GM18858 (cell line): Measurements from ENCODE around the gene DYRK1B.
"Not testable (repeated sequence)": the region's sequence is repeated elsewhere in the genome, so short reads cannot be mapped to it uniquely, and the experiment has no call there.

Source experiments
- ATAC-seq: cut with Tn5 transposase; IDR thresholded peaks from one replicate; pipeline ENCODE4 v1.9.1; 2021; ENCODE audit not compliant: unreplicated experiment

DYRK1B gene

DNA sequence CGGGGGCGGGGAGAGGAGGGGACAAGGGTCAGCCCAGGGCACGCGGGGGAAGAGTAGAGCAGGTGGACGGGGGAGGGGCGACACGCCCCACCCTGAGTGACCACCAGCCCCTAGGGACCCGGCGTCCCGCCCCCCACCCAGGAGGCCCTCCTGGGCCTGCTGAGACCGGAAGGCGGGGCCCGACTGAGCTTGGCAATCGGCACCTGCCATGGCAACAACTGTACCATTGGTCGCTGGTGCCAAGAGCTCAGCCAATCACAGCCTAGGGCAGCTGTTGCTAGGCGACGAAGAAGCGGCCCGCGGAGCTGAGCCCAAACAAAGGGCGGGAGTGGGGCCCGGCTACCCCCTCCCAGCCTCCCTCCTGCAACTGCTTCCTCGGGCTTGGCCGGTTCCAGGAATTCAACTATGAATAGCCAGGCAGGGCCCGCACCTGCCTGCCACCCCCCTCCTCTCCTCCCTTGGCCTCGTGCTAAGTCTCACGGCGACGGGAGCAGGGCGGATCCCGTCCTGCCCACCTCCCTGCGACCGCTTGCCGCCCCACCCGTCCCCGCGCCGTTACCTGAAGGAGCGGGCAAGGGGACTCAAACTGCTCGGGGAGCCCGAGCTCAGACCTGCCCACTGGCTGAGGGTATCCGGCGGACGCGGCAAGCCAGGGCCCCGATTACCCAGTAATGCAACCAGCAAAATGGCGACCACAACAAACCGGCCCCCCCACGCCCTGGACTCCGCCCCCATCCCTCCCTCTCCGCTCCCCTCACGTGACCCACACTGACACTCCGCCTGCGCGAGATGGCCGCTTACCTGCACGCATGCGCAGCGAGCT, at the start of gene DYRK1B:
DYRK1B (minus strand) TSS at position 699 of the 823 bp plus-strand sequence. CDS start 2,295 bp downstream, outside the sequence.
- ATAC-seq = peak; percentile 71

DNA sequence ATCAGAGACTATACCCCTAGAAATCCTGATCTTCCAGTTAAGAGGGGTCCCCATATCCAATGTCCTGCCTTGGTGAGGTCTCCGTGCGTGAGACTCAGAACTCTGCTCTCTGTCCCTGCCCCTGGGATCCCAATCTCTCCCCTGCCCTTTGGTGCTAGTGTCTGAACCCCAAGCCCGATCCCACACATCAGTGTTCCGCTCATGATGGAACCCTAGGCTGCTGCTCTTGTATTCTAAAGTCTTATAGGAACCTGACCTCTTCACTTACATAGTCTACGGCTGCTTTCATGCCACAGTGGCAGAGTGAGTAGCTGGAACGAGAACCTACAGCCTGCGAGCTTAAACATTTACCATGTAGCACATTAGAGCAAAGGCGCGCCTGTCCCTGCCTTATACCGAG, 48.7 kb upstream of the DYRK1B start:
- not testable (repeated sequence) for ATAC-seq

DNA sequence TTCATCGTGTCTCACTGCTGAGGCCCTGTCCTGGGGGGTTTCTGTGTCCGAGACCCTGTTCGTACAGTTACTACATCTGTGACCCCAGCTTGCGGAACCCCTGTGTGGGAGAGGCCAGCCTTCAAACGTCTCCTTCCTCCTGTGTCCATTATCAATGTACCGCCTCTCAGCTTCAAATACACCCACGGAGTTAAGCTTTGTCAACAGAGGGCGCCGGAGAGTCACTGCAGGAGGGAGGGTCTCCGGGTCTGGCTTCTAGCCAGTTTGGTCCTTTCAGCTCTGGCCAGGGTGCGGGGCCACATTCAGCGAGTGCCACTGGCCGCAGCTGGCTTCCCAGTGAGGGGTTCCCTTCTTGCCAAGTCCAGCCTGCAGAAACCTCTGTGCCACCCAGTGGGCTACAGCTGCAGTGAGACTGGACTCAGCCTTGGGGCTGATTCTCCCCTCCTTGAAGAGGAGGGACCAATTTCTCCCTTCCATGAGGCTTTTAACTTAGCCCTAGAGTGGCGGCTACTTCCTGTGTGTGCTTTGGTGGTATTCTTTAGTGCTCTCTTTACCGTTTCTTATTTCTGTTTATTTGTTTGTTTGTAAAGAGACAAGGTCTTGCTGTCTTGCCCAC, 47.6 kb upstream of the DYRK1B start:
- not testable (repeated sequence) for ATAC-seq

DNA sequence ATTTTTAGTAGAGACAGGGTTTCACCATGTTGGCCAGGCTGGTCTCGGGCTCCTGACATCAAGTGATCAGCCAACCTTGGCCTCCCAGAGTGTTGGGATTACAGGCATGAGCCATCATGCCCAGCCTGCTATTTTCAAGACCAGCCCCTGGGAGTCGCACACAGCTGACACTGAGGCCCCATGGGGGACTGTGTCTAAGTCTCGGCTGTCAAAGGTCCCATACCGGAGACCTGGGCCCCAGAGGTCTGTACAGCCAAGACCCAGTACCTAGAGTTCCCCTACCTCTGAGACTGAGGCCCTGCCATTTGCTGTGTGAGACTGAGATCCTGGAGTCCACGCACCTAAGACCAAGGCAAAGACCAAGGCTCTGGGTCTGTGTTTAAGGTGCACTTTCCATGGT, 46.3 kb upstream of the DYRK1B start:
- not testable (repeated sequence) for ATAC-seq

DNA sequence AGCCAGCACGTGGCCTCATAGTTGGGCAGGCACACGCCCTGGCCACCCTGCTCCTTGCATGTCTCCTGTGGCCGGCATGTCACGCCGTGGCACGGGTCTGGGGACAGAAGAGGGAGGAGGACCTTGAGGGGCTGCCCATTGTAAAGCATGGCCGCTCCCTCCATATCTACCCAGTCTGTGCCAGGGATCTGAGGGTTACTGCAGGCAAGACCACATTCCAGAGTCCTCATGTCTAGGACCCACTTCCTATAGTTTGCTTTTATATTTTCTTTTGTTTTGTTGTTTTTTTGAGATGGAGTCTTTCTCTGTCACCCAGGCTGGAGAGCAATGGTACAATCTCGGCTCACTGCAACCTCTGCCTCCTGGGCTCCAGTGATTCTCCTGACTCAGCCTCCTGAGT, 45.8 kb upstream of the DYRK1B start:
- not testable (repeated sequence) for ATAC-seq

DNA sequence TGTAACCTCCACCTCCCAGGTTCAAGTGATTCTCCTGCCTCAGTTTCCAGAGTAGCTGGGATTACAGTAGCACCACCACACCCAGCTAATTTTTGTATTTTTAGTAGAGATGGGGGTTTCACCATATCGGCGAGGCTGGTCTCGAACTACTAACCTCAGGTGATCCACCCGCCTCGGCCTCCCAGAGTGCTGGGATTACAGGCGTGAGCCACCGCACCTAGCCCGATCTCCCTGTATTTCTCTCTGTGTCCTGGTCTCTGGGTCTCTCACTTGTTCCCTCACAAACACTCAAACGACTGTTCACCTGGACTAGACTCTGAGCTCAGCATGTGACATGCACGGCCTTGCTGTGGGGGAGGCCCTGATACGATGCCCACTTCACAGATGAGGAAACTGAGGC, 44.9 kb upstream of the DYRK1B start:
- not testable (repeated sequence) for ATAC-seq

DNA sequence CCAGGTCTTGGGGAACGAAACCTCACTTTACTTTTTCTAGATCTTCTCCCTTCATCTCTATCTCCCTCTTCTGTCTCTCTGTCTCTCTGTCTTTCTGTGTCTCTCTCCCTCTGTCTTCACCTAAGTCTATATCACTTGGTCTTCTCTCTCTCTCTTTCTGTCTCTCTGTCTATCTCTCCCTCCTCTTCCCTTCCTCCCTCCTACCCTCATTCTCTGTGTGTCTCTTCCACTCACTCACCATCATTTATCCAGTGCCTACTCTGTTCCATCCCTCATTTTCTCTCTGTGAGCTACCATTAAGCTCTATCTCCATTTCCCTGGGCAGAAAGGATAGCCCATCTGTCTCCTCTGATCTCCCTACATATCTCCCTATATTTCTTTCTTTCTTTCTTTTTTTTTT, 44.4 kb upstream of the DYRK1B start:
- ATAC-seq = no peak

DNA sequence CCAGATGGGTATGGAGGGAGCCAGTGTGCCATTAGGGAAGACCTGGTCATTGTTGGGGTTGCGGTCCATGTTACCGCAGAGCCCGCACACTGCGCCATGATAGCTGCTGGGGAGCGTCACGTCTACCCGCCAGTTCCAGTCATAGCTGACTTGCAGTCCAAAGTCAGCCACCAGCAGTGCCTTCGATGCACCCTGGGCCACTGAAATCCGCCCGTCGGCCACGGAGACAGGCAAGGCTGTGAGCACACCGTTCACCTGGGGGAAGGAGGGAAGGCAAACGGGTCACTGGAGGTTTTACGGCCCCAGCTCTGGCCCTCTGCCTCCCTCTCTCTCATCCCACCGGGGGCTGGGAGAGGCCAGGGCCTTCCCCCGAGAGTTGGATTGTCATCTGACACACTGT, 44.0 kb upstream of the DYRK1B start:
- not testable (repeated sequence) for ATAC-seq

DNA sequence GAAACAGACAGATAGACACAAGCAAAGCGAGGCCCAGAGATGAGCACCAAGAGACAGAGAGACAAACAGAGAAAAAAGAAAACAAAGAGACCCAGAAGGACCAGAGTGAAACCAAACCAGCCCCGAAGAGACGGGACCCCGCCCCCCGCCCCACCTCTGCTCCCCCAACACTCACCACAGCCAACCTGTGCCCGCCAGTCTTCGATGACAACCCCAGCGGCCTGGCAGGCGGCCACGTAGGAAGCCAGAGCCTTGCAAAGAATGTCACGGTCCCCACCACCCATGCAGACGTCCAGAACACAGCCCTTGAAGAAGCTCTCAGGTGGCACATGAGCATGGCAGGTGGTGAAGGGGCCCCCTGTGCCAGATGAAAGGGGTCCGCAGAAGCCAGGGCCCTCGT, 43.5 kb upstream of the DYRK1B start:
- ATAC-seq = not testable (repeated sequence)

DNA sequence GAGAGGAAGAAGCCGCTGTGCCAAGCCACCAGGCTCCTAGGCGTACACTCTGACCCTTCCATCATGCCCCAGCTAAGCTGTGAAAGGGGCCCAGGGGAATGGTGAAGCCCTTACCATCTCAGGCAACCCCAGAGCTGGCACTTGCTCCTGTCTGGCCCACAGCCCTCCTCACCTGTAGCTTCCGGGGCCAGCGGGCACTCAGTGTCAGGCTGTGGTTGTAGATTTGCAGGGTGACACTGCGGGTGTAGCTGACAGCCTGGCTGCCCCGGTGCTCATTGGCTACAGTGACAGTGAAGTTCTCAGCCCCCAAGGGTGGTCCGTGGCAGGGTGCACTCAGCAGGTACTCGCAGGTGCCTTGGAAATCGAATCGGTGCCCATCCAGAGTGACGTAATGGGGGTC, 42.5 kb upstream of the DYRK1B start:
- not testable (repeated sequence) for ATAC-seq

DNA sequence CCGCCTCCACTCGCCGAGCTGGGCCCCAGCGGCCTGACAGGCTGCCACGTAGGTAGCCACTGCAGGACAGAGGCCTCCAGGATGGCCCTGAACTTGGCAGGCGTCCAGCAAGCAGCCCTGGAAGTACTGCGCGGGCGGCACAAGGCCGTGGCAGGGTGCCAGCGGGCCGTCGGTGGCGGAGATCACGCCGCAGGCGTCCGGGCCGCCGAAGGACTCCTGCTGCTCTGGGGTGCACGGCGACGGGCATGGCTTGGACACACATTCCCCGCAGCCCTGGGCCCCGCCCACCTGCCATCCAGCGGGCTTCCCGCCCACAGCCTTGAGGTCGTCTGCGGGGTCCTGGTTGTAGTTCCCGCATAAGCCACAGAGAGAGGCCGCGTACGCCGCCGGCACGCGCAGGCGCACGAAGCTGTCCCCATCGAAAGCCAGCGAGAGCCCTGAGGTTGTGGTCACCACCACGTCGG, 41.5 kb upstream of the DYRK1B start:
- not testable (repeated sequence) for ATAC-seq

DNA sequence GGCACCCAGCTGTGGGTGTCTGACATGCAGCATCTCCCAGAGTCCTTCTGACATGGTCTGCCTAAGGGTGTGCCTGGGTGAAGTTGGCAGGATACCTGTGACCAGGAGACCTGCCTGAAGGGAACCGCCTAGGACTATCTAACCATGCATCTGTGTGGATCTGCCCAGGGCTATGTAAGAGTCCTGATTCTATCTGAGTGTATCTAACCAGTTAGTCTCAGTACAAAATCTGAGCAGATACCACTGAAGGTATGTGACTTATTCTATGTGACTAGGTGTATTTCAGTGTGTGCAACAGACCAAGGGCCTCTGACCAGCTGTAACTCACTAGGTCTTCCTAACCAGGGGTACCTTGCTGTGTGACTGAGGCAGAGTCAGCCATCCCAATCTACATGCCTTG, 40.4 kb upstream of the DYRK1B start:
- ATAC-seq = no peak

DNA sequence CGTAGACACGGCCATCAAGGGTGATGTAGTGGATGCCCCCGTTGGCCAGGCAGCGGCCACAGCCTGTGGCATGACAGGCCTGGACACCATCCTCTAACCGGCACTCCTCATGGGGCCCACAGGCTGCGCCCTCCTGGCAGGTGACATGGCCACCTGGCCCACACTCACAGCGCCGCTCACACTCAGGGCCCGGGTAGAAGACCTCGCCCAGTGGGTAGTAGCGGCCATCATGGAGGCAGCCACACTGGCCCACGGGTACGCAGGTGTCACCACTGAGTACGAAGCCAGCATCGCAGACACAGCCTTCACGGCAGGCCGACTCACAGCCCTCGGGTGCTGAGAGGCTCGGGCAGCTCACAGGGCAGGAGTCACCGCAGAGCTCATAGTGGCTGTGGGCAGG, 39.4 kb upstream of the DYRK1B start:
- ATAC-seq = no peak

DNA sequence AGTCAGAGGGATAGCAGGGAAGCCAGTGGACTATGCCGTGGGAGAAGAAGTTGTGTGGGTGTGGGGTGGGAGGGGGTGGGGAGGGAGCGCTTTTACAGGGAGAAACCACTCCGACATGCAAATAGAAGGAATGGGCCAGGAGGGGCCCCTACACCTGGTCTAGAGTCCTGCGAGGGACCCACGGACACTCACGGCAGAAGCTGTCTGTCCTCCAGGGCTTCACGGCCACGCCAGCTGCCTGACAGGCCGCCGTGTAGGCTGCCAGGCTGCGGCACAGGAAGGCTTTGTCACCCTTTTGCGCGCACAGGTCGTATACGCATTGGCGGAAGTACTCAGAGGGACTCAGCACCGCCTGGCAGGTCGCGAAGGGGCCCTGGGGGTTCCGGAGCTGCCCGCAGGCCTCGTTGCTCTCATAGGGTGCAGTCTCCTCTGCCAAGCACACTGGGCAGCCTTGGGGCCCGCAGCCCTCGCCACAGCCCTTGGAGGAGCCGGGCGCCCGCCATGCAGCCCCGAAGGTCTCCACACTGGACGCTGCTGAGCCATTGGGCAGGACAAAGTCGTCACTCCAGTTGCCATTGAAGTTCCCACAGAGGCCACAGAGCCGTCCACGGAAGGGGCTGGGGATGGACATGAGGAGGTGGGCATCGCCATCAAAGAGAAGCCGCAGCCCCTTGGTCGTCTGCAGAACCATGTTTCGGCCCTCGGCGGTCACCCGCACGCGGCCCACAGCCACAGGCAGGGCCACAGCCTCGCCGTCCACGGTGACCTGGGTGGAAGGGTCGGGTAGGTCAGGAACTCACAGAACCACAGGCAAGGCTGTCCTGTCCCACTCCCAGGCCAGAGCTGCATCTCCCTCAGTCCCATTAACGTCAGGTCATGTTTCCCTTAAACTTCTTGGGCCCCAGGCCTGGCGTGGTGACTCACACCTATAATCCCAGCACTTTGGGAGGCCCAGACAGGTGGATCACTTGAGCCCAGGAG, 38.2 kb upstream of the DYRK1B start:
- ATAC-seq = no peak

DNA sequence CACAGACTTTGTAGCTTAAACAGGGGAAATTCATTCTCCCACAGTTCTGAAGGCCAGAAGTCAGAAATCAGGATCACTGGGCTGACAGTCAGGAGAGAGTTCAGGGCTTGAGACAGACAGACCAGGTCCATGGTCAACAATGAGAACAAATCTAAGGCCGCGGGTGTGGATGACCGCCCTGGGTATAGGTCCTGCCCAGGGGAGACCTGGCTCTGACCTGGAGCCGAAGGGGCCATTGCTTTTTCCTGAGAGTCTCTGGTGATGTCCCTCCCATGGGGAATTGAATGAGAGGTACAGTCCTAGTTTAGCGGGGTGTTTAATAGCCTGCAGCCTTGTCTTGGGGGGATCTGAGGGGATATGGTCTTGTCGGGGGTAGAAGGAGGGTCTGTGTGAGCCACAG, 37.4 kb upstream of the DYRK1B start:
- no peak for ATAC-seq

DNA sequence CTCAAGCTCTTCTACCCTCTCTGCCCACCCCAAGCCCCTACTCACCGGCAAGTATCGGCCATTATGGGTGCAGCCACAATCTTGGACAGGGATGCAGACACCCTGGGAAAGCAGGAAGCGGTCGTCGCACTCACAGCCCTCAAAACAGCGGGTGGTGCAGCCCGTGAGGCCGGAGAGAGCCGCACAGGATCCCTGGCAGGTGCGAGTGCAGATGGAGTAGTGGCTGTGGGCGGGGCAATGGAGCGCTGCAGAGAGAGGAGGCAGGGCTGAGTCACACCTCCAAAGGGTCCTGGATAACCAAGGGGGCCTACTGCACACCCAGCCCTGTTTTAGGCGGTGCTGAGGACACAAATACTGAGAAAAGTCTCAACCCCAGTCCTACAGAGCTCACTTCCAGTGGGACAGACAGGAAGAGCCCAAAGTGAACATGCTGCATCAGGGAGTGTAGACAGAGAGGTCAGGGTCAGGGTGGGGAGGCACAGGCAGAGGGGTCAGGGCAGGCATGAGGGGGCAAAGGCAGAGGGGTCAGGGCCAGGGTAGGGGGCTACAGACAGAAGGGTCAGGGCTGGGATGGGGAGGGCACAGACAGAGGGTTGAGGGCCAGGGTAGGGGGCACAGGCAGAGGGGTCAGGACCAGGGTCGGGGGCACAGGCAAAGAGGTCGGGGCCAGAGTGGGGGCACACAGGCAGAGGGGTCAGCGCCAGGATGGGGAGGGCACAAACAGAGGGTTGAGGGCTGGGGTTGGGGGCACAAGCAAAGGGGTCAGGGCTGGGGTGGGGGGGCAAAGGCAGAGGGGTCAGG, 36.4 kb upstream of the DYRK1B start:
- no peak for ATAC-seq

DNA sequence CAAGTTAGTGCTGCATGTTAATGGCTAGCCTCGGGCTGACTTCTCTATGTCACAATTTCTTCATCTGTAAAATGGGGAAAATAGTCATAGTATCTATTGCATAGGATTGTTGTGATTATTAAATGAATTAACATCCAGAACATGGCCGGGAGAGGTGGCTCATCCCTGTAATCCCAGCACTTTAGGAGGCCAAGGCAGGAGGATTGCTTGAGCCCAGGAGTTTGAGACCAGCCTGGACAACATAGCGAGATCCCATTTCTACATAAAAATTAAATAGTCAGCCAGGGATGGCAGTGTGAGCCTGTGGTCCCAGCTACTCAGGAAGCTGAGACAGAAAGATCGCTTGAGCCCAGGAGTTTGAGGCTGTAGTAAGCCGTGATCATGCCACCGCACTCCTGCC, 34.0 kb upstream of the DYRK1B start:
- no peak for ATAC-seq

DNA sequence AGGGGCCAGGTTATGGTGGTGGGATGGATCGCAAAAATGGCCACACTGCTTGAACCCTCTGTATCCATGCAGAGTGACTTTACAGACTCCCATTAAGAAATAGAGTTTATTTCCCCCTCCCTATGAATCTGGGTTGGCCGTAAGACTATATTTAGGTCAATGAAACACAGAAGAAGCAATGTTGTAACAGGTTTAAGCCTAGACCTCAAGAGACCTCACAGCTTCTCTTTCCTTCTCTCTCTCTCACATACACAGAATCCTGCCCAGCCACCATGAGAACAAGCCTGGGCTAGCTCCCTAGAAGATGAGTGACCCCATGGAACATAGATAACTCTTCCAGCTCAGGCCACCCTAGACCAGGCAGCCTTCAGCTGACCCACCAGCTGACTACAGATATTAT, 33.2 kb upstream of the DYRK1B start:
- no peak for ATAC-seq

DNA sequence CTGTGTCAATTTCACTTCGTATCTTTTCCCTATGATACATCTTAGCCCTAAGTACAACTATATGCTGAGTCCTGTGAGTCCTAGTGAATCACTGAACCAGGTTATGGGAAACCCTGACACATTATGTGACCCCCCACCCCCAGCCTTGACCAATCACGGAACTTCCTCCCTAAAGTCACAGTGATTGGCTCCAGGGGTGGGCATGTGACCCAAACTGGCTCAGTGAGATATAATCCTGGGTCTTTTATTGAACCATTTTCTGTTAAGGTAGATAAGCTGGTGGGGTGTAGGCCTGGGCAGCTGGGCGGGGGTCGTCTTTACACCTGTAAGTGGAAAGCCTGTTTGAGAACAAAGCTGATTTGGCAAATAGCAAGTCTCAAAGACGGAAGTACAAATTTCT, 32.0 kb upstream of the DYRK1B start:
- no peak for ATAC-seq

DNA sequence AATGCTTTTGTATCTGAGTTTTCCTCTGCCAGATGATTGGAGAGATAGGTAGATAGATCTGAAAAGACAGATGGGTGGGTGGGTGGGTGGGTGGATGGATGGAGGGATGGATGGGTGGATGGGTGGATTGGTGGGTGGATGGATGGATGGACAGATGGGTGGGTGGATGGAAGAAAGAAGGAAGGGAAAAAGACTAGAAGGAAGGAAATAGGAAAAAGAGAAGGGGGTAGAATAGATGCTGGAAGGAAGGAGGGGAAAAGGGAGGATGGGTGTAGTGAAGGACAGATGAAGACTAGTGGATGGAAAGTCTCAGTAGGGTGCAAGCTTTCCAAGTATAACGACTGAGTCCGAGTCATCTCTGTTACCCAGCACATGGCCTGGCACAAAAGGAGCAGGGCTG, 31.2 kb upstream of the DYRK1B start:
- ATAC-seq = no peak
